Measurements from ENCODE around the gene ACSM2A. TPM values are rescaled to one million over a fixed set of nuclear protein-coding genes. Genes with fewer than 3 reads are reported as not detected.
"Not testable (repeated sequence)": the region's sequence is repeated elsewhere in the genome, so short reads cannot be mapped to it uniquely, and the experiment has no call there.

ACSM2A gene, protein sequence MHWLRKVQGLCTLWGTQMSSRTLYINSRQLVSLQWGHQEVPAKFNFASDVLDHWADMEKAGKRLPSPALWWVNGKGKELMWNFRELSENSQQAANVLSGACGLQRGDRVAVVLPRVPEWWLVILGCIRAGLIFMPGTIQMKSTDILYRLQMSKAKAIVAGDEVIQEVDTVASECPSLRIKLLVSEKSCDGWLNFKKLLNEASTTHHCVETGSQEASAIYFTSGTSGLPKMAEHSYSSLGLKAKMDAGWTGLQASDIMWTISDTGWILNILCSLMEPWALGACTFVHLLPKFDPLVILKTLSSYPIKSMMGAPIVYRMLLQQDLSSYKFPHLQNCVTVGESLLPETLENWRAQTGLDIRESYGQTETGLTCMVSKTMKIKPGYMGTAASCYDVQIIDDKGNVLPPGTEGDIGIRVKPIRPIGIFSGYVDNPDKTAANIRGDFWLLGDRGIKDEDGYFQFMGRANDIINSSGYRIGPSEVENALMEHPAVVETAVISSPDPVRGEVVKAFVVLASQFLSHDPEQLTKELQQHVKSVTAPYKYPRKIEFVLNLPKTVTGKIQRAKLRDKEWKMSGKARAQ
- polyA plus RNA-seq (ENCODE audit: insufficient read length in 3 of 3), result 100 to 1,000 TPM in 1 of 3 donors, 10 to 100 TPM in 2; 62.8 to 102 (median 99.4) TPM
- long read RNA-seq, donor 1, transcript ACSM2A-209 (14 exons, 2,837 nt), result major isoform, 9 of 44 reads
- long read RNA-seq, donor 1, transcript ACSM2A-215 (2 exons, 1,216 nt), result minor isoform, 5 of 44 reads
- long read RNA-seq, donor 1, partial matches to known transcripts, result 30 of 44 reads
- long read RNA-seq, donor 1, other reads (novel, unspliced or antisense), result 0 of 44 reads
- long read RNA-seq, donor 2, transcript ACSM2A-209 (14 exons, 2,837 nt), result major isoform, 10 of 22 reads
- long read RNA-seq, donor 2, partial matches to known transcripts, result 9 of 22 reads
- long read RNA-seq, donor 2, other reads (novel, unspliced or antisense), result 0 of 22 reads
- long read RNA-seq, donor 3, partial matches to known transcripts, result 0 of 8 reads
- long read RNA-seq, donor 3, other reads (novel, unspliced or antisense), result 0 of 8 reads
- long read RNA-seq, donor 4, transcript ACSM2A-215 (2 exons, 1,216 nt), result minor isoform, 5 of 32 reads
- long read RNA-seq, donor 4, transcript ACSM2A-209 (14 exons, 2,837 nt), result major isoform, 6 of 32 reads
- long read RNA-seq, donor 4, partial matches to known transcripts, result 19 of 32 reads
- long read RNA-seq, donor 4, other reads (novel, unspliced or antisense), result 0 of 32 reads
- long read RNA-seq, donor 5, transcript ACSM2A-209 (14 exons, 2,837 nt), result major isoform, 14 of 66 reads
- long read RNA-seq, donor 5, partial matches to known transcripts, result 27 of 66 reads
- long read RNA-seq, donor 5, other reads (novel, unspliced or antisense), result 25 of 66 reads
- long read RNA-seq, donor 6, transcript ACSM2A-203 (13 exons, 1,835 nt), result minor isoform, 7 of 54 reads
- long read RNA-seq, donor 6, transcript ACSM2A-209 (14 exons, 2,837 nt), result major isoform, 16 of 54 reads
- long read RNA-seq, donor 6, partial matches to known transcripts, result 28 of 54 reads
- long read RNA-seq, donor 6, other reads (novel, unspliced or antisense), result 0 of 54 reads
- long read RNA-seq, donor 7, transcript ACSM2A-209 (14 exons, 2,837 nt), result major isoform, 9 of 63 reads
- long read RNA-seq, donor 7, partial matches to known transcripts, result 52 of 63 reads
- long read RNA-seq, donor 7, other reads (novel, unspliced or antisense), result 0 of 63 reads
- long read RNA-seq, donor 8, result 0 reads
- long read RNA-seq, donor 9, transcript ACSM2A-209 (14 exons, 2,837 nt), result major isoform, 17 of 166 reads
- long read RNA-seq, donor 9, partial matches to known transcripts, result 125 of 166 reads
- long read RNA-seq, donor 9, other reads (novel, unspliced or antisense), result 17 of 166 reads
- long read RNA-seq, donor 10, transcript ACSM2A-209 (14 exons, 2,837 nt), result major isoform, 20 of 113 reads
- long read RNA-seq, donor 10, partial matches to known transcripts, result 76 of 113 reads
- long read RNA-seq, donor 10, other reads (novel, unspliced or antisense), result 15 of 113 reads
- long read RNA-seq, donor 11, partial matches to known transcripts, result 0 of 7 reads
- long read RNA-seq, donor 11, other reads (novel, unspliced or antisense), result 0 of 7 reads
- long read RNA-seq, donor 12, transcript ACSM2A-203 (13 exons, 1,835 nt), result minor isoform, 5 of 155 reads
- long read RNA-seq, donor 12, transcript ACSM2A-215 (2 exons, 1,216 nt), result minor isoform, 6 of 155 reads
- long read RNA-seq, donor 12, transcript ACSM2A-209 (14 exons, 2,837 nt), result major isoform, 17 of 155 reads
- long read RNA-seq, donor 12, partial matches to known transcripts, result 108 of 155 reads
- long read RNA-seq, donor 12, other reads (novel, unspliced or antisense), result 17 of 155 reads
- long read RNA-seq, donor 13, transcript ACSM2A-215 (2 exons, 1,216 nt), result major isoform, 6 of 123 reads
- long read RNA-seq, donor 13, partial matches to known transcripts, result 112 of 123 reads
- long read RNA-seq, donor 13, other reads (novel, unspliced or antisense), result 0 of 123 reads
- long read RNA-seq, donor 14, result 0 reads
- long read RNA-seq, donor 15, result 0 reads
- long read RNA-seq, donor 16, transcript ACSM2A-209 (14 exons, 2,837 nt), result major isoform, 6 of 12 reads
- long read RNA-seq, donor 16, partial matches to known transcripts, result 0 of 12 reads
- long read RNA-seq, donor 16, other reads (novel, unspliced or antisense), result 0 of 12 reads

DNA sequence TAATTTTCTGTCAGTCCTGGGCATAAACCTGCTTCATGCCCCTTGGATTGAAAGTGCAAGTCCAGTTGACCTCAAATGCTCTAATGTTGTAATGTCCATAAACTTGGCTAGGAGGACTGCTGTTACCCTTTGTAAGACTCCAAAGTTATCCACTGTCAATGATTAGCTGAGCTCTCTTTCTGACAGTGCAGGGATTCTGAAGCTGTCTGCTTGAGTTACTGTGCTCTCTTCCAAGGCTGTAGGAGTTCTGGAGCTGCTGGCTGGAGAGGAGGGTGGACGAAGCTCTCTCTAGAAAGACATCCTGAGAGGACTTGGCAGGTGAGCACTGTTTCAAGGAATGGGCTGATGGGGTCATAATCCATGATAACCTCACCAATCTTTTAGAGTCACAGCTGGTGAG, at the start of gene ACSM2A:
Gene ACSM2A (plus strand): TSS at position 158 of the 400 bp plus-strand sequence. CDS start 8,594 bp downstream, outside the sequence.
- DNase-seq, result not testable (repeated sequence)

DNA sequence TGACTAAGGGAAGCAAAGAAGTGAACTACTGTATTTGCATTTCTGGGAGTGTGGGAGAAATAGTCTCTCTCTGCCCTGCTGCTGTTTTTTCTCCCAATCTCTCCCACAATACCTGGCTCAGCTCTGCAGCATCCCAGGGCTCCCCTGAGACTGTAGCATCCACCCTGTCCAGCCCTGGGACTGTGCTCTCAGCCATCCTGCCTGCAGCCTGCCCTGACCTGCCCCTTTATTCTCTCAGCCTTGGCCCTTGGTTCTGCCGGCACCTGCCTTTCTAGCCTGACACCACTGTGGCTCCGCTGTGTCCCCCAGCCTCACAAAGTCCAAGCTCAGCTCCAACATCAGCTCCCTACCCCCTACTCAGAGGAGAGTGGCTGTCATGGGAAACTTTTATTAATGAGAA, 48.7 kb upstream of the ACSM2A start:
- DNase-seq, result no peak

DNA sequence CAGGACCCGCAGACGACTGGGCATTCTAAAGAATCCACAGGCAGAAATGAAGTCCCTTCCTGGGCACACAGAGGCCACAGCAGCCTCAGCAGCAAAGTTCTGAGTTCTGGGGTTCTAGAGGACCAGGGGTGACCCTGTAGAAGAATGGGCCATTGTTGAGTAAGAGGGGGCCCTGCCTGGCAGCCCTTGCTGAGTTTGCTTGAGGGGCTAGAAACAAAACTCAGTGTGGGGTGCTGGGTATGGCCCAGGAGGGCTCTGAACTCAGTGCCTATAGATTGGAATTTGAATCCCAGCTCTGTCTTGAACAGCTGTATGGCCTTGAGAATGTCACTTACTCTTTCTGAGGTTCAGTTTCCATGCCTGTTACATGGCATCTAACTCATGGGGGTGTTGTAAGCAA, 46.7 kb upstream of the ACSM2A start, which contains the start of gene PDILT:
Gene PDILT (minus strand): TSS at position 101 of the 400 bp plus-strand sequence. CDS start 5,437 bp downstream, outside the sequence.
- DNase-seq, result no peak

DNA sequence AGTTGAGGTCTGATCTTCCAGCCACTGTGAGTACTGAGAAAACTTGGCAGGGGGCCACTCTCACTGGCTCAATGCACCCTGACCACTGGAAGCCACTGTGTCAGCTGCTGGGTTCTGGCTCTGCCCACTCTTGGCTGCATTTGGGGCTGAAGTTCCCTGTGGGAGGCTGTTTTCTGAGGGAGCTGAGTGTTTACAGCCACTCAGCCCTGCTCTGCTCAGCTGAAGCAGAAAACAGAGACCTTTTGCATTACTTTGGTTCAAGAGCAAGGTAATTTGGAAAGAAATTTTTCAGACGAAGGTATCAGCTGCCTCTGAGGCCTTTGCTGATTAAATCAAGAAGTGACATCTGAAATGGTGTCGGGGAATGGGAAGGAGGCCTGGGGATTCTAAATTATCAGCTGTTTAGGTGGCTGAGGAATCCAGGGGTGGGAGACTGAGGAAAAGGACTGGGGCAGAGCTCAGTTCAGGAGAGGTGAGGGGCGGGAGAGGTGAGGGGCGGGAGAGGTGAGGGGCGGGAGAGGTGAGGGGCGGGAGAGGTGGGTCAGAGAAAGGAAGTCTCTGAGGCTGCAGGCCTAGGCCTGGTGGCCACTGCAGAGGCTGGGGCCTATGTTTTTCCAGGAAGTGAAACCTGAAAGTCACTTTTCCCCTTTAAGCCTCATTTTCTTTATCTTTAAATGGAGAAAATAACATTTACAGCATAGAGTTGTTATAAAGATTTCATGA, 41.8 kb upstream of the ACSM2A start, which contains the start of gene ACSM5:
Gene ACSM5 (plus strand): TSS at position 137 of the 723 bp plus-strand sequence. CDS start 1,951 bp downstream, outside the sequence.
- DNase-seq, result no peak

DNA sequence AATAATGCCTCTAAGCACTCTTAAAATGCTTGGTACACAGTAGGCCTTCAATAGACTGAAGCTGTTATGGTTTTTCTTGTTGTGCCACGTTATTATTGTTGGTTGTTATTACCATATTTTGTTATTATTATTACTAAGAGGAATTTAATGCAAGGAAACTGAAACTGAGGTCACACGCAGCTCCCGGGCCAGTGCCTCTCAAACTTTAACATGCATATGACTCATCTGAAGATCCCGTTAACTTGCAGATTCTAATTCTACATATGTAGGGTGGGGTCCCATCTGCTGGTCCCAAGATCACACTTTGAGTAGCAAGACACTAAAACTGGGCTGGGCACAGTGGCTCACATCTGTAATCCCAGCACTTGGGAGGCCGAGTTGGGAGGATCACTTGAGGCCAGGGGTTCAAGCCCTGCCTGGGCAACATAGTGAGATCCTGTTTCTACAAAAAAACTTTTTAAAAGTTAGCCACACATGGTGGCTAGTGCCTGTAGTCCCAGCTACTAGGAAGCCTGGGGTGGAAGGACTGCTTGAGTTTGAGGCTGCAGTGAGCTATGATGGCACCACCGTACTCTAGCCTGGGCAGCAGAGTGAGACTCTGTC, 41.1 kb upstream of the ACSM2A start:
- no peak for DNase-seq

DNA sequence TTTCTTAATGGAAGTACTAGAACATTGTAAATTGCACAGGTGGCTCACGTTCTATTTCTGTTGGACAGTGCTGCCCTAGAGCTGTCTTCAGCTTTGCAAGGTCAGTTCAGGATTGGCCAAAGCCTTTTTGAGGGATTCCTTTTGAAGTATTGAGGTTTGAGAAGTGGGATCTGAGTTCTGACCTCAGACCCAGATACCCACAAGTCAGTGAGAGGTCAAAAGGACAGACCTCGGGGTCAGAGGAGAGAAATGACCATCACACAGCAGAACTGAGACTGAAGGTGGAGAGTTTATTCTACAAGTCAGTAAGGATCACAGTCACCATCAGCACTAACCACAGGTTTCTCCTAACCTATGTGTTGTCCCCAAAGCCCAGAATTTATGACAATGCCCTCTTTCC, 40.3 kb upstream of the ACSM2A start:
- DNase-seq, result no peak

DNA sequence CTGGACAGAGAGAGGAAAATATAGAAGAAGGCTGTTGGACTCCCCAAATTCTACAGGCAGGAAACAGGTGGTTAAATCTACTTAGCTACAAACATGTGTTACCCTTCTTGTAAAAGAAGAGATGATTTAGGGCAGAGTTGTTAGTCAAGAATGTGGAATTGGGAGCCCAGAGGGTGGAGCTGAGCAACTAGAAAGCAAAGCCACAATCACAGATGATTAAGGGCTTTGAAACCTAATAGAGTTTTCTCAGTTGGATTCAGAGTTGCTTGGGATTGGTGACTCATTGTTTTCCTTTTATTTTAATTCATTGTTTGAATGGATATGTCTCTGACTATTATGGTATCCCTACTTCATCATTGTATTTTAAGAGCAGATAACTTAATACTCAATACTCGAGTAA, 35.8 kb upstream of the ACSM2A start:
- DNase-seq, result no peak

DNA sequence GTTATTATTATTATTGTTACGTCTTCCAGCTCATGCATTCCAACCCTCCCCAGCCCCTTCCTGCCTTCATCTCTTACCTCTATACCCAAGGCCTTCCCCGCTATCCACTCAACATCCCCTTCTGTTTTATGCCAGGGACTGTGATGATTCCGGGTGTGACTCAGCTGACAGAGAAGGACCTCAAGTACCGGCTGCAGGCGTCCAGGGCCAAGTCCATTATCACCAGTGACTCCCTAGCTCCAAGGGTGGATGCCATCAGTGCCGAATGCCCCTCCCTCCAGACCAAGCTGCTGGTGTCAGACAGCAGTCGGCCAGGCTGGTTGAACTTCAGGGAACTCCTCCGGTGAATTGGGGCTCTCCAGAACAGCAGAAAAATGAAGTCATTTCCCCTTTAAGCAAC, 32.2 kb upstream of the ACSM2A start:
- not testable (repeated sequence) for DNase-seq

DNA sequence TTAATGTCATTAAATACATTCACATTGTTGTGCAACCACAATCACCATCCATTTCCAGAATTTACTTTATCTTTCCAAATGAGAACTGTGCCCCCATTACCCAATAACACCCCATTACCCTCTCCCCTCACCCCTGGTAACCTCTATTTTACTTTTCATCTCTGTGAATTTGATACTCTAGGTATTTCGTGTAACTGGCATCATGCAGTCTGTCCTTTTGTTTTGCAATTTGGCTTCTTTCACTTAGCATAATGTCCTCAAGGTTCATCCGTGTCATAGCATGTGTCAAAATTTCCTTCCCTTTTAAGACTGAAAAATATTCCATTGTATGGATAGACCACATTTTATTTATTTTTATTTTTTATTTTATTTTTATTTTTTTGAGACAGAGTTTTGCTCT, 29.6 kb upstream of the ACSM2A start:
- DNase-seq, result not testable (repeated sequence)

DNA sequence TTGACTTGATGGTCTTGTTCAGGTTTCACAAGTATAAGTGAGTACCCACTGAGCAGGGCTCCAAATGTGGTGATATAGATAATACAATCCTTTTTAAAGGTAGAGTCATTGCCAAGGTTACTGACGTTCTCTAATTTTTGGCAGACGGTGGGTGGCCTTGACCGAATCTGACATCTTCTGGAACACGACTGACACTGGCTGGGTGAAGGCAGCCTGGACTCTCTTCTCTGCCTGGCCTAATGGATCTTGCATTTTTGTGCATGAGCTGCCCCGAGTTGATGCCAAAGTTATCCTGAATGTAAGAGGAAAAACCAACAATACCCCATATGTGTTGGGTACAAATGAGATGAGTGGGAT, 27.6 kb upstream of the ACSM2A start:
- not testable (repeated sequence) for DNase-seq

DNA sequence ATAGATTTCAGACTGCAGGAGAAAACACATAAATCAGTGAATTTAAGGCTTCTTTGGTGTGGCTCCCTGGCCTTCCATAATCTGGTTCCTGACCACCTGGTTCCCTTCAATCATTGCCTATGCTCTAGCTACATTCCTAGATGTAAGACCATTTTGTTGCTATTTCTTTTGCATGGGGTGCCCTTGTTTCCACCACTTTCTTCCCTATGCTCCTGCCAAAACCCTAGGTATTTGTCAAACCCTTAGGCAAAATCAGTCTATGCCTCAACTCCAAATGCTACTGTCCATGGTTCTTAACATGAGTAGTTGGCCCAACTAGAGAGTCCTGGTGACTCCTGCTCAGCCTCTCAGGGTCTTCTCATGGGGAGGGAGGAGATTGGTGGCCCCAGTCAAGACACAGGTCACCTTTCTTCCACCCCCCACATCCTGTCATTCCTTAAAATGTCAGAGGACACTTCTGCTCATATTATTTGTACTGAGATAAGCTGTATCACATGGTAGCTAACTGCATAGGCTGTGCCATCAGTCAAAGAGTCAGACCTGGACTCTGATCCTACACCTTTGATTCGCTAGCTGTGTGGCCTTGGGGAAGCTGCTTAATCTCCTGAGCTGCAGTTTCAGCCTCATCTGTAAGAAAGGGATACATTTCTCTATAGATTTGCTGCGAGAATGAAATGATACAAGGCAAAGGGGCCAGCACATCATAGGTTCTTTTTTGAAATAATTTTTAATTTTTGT, 27.0 kb upstream of the ACSM2A start:
- no peak for DNase-seq

DNA sequence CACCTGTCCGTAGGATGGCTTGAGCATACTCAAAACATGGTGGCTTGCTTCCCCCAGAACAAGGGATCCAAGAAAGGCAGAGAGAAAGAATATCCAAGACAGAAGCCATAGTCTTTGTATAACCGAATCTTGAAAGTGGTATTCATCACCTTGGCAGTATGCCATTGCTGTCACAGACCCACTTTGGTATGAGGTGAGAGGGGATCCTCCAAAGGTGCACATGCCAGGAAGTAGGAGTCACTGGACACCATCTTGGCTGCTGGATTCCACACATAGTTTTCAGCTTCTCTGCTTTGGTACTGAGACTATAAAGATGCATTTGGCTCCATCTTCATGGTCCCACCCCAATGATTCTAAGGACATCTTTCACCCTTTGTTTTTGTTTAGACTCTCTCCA, 23.9 kb upstream of the ACSM2A start:
- DNase-seq, result not testable (repeated sequence)

DNA sequence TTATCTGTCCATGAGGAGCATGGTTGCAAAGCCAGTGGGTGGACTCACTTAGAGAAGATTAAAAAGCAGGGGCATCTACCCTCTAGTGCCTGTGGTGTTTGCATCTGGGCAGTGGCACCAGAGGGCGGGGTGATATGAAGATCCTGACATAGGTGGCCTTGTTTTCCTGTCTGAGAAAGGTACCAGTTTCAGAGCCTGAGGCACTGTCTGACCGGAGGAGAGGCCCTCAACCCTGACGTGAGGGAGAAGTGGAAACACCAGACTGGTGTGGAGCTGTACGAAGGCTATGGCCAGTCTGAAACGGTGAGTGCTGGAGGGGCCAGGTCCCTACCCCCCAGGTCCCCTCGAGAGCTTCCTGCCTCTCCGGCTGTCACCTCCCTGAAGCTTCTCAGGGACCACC, 21.8 kb upstream of the ACSM2A start:
- DNase-seq, result not testable (repeated sequence)

DNA sequence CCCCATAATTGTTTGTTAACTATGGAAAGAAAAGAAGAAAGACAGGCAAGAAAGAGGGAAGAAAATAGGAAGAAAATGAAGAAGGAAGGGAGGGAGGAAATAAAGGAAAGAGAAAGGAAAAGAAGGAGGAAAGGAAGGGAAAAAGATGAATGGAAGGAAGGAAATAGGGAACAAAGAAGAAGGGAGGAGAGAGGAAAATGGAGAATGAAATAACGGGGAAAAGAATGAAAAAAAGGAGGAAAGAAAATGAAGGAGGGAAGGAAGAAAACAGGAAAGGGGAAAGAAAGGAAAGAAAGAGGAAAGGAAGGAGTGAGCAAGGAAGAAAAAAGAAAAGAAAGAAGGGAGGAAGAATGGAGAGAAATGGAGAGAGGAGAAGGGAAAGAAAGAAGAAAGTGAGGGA, 20.8 kb upstream of the ACSM2A start:
- not testable (repeated sequence) for DNase-seq

DNA sequence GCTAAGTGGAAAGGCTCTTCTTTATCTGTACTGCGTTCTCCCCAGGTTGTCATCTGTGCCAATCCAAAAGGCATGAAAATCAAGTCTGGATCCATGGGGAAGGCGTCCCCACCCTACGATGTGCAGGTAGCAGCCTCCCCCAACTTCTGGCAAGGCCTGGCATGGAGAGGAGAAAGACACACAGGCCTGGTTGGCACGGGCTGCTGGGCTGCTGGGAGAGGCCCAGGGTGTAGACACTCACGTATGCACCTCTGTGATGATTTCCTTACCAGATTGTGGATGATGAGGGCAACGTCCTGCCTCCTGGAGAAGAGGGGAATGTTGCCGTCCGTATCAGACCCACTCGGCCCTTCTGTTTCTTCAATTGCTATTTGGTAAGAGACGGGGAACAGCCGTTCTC, 20.4 kb upstream of the ACSM2A start:
- DNase-seq, result no peak

DNA sequence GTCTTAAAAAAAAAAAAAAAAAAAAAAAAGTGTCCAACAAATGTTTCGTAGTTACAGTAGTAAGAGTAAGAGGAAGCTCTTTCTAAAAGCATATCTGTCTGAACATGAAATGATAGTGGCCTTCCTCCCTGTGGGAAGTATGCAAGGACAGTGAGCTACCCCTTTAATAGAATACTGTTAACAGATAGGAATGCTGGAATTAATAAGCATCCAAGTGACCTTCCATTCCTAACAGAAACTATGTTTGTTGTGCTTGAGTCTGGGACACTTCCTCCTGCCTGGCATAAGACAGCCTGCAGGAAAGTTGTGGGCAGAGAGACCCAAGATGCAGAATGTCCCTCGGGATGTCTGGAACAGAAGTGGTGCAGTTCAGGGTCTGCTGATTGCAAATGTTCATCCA, 12.4 kb upstream of the ACSM2A start:
- DNase-seq, result not testable (repeated sequence)

DNA sequence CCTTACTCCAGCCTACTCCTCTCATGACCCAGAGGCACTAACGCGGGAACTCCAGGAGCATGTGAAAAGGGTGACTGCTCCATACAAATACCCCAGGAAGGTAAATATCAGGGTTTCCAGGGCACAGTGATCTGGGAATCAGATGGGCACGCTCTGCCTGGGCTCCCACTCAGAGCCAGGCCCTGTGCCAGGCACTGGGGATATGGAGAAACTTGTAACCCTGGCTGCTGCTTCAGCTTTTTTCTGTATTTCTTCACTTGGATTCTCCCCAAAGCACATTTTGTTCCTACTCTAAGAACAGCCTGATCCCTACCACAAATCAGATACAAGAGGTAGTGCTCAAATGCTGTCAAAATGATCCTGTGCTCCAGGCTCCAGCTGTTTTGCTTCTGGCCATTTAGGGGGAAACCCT, 11.5 kb upstream of the ACSM2A start:
- not testable (repeated sequence) for DNase-seq
